Activated naive CD4-positive, alpha-beta T cell treated with anti-CD3 and anti-CD28 coated beads, Interleukin-2, amount 10 ng/mL, durations not matched to agents 7 days and 5 days (primary cell): ENCODE data around the gene SLC22A6.

ENCODE experiments used
- CTCF ChIA-PET: fragments of 350-600 bp; sonication (Branson Sonifier 250); formaldehyde crosslinking; loops from one replicate; lab custom pipeline; 2021; ENCODE audit warnings: antibody characterized with exemption; lab: Charles Lee
- DNase-seq: peaks from one replicate; pipeline ENCODE4 v3.0.0-alpha.2; 2020
- H3K27ac Mint-ChIP-seq: one replicate; pipeline ENCODE4 v1.8.0; 2021; ENCODE audit warnings: mild to moderate bottlenecking, moderate library complexity, mixed read lengths
- H3K27me3 Mint-ChIP-seq: one replicate; pipeline ENCODE4 v1.8.0; 2021; ENCODE audit warnings: mild to moderate bottlenecking, mixed read lengths
- H3K36me3 Mint-ChIP-seq: one replicate; pipeline ENCODE4 v1.8.0; 2021; ENCODE audit warnings: mixed read lengths
- H3K4me1 Mint-ChIP-seq: one replicate; pipeline ENCODE4 v1.8.0; 2021; ENCODE audit warnings: mixed read lengths
- H3K4me3 Mint-ChIP-seq: one replicate; pipeline ENCODE4 v1.8.0; 2021; ENCODE audit warnings: mild to moderate bottlenecking, moderate library complexity, mixed read lengths
- H3K9me3 Mint-ChIP-seq: one replicate; pipeline ENCODE4 v1.8.0; 2021; ENCODE audit warnings: mixed read lengths

SLC22A6 gene

DNA sequence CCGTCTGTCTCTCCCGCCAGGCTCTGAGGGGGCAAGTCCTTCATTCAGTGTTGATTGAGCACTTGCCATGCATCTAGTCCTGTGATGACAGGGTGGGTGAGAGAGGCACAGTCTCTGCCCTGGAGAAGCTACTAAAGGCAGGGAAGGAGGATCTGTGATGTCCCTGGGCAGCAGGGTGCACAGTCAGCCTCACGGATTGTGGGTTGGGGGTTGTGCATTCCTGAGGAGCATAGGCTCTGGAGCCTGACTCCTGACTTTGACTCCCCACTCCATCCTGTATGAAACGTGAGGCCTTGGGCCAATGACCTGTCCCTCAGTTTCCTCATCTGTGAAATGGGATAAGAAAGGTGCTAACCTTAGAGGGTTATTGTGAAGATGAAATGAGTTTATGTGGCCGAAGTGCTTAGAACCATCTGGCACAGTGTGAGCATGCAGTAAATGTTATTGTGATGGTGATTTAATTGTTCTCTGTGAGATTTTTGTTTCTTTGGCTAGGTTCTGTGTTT is 26.2 kb upstream of the SLC22A6 start:
- no peak overlapping the region for H3K27ac Mint-ChIP-seq
- no peaks in the 10 kb centered on the region for H3K9me3 Mint-ChIP-seq
- no peaks in the 10 kb centered on the region for H3K36me3 Mint-ChIP-seq
- DNase-seq = no peak
- H3K27me3 Mint-ChIP-seq = peaks cover 12% of the 10 kb centered on the region
- CTCF ChIA-PET = interaction anchor here (2.2 to 8.3 kb wide), 2 partner anchors 11 to 105 kb away, joined by 5 to 55 read pairs; no protein-coding TSS in a partner anchor
- H3K4me3 Mint-ChIP-seq = no peak overlapping the region
- no peaks in the 10 kb centered on the region for H3K4me1 Mint-ChIP-seq

DNA sequence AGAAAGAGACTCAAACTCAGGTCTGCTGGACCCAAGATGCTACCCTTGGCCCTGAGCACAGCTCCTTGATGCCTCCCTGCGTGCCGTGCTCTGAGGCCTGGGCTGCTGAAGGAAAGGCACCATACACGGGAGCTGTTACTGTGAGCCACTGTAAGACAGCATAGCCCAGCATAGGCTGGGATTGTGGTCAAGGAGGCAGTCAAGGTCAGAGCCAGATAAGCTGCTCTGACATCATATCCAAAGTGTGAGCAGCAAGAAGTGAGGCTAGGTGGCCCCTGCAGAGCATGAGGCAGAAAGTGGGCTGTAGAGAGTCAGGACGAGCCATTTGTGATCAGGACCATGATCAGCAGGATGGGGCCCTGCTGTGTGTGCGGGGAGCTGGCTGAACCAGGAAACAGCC is 23.2 kb upstream of the SLC22A6 start:
- no peaks in the 10 kb centered on the region for H3K36me3 Mint-ChIP-seq
- DNase-seq = no peak
- no peaks in the 10 kb centered on the region for H3K9me3 Mint-ChIP-seq
- H3K4me3 Mint-ChIP-seq = no peak overlapping the region
- no peaks in the 10 kb centered on the region for H3K4me1 Mint-ChIP-seq
- no peak overlapping the region for H3K27ac Mint-ChIP-seq
- CTCF ChIA-PET = interaction anchor here (0.7 to 8.3 kb wide), 3 partner anchors 14 to 102 kb away, joined by 3 to 55 read pairs (median 5); no protein-coding TSS in a partner anchor
- peaks cover 3% of the 10 kb centered on the region for H3K27me3 Mint-ChIP-seq

DNA sequence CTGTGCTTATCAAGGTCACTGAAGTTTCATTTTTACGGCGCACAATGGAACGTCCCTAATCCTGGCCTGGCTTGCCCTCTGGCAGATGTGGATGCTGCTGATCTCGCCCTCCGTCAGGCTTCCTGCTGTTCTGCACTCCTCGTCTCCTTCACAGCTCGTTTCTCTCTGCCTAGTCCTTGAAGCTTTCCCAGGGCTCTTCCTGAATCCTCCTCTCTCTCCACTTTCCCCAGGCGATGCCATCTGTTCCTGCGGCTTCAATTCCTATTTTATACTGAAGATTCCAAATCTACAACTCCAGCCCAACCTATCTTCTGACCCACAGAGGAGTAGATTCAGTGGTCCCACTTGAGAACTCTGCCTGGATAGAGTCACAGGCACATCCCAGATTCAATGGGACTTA is 16.7 kb upstream of the SLC22A6 start:
- CTCF ChIA-PET = no interaction called here

DNA sequence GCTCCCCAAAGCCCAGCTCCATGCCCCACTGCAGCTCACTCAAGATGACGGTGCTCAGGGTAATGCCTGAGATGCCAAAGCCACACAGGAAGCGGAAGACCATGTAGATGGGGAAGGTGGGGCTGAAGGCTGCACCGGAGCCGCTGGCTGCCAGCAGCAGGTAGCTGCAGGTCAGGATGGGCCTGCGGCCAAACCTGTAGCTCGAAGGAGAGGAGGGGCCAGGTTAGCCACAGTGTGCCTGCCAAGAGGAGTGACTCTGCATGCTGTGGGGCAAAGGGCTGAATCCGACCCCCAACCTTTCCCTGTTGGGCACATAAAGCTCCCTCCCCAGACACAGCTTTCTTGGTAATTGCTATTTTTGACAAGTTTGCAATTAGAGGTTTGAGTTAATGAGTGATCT is 14.9 kb upstream of the SLC22A6 start:
- CTCF ChIA-PET = interaction anchor here (1.0 kb wide), 1 partner anchor 24 kb away, joined by 3 read pairs; no protein-coding TSS in a partner anchor
- Mint-ChIP-seq H3K36me3 (no peaks in the 10 kb centered on the region), H3K27me3 (peaks cover 41% of the 10 kb centered on the region), H3K4me3 (no peak overlapping the region), H3K4me1 (no peaks in the 10 kb centered on the region), H3K9me3 (no peaks in the 10 kb centered on the region), H3K27ac (no peak overlapping the region)
- DNase-seq = no peak

More for the DNA sequence above, 16.7 kb upstream of the SLC22A6 start:
- H3K9me3 Mint-ChIP-seq = no peaks in the 10 kb centered on the region
- peaks cover 27% of the 10 kb centered on the region for H3K27me3 Mint-ChIP-seq
- H3K27ac Mint-ChIP-seq = no peak overlapping the region
- no peak overlapping the region for H3K4me3 Mint-ChIP-seq
- H3K36me3 Mint-ChIP-seq = no peaks in the 10 kb centered on the region
- DNase-seq = no peak
- no peaks in the 10 kb centered on the region for H3K4me1 Mint-ChIP-seq

DNA sequence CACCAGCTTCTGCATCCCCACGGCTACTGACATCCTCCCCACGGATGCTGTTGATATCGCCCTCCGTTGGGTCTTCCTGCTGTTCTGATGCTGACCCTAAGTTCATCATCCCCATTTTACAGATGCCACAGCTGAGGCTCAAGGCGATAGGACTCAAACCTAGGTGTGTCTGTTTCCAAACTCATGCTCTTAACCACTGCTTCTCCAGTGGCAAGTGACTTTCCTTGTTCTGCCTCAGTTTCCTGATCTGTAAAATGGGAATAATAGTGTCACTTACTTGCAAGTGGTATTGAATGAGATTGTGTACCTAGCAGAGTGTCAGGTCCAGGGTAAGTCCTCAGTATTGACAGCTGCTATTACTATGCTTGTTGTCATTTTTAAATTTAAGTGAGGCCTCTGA is 14.4 kb upstream of the SLC22A6 start:
- Mint-ChIP-seq H3K4me1 (no peaks in the 10 kb centered on the region), H3K27ac (no peak overlapping the region), H3K9me3 (no peaks in the 10 kb centered on the region), H3K4me3 (no peak overlapping the region), H3K27me3 (peaks cover 41% of the 10 kb centered on the region), H3K36me3 (no peaks in the 10 kb centered on the region)
- DNase-seq = no peak
- CTCF ChIA-PET = interaction anchor here (1.0 kb wide), 1 partner anchor 24 kb away, joined by 3 read pairs; no protein-coding TSS in a partner anchor

DNA sequence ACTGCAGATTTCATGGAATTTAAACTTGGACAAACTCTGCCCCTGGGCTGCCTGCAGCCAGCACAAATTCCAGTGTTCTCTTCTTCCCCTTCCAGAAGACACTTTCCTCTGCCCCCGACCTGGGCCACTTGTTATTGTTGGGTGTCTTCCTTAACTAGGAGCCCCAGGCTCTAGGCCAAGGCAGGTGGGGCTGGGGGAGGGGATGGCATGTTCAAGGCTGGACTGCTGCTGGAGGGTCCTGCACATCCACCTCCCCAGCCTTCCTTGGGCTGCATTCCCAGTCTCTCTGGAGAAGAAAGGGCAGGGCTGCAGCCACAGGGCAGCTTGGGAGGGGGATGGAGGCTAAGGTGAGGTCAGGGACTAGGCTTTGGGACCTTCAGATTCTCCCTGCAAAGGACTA is 11.5 kb upstream of the SLC22A6 start:
- DNase-seq = no peak
- H3K4me1 Mint-ChIP-seq = no peaks in the 10 kb centered on the region
- H3K4me3 Mint-ChIP-seq = no peak overlapping the region
- H3K36me3 Mint-ChIP-seq = no peaks in the 10 kb centered on the region
- H3K27ac Mint-ChIP-seq = no peak overlapping the region
- no peaks in the 10 kb centered on the region for H3K9me3 Mint-ChIP-seq
- CTCF ChIA-PET = no interaction called here
- H3K27me3 Mint-ChIP-seq = peaks cover 59% of the 10 kb centered on the region

DNA sequence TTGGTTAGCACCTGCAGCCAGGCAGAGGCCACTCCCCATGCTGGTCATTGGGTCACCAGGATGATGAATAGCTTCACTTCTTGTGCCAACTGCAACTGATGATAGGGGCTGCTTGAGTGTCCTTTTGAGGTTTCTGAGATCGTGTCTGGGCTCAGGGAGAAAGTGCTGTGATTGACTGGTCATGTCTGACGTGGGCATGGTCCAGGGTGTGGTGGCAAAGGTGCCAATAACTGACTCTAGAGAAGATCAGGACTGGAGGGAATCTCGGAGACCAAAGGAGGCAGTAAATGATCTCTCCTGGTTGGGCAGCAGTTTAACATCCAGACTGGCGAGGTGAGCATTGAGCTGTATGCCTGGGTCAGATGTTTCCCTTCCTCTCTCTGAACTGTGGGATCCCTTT is 10.0 kb upstream of the SLC22A6 start:
- H3K27ac Mint-ChIP-seq = no peak overlapping the region
- H3K4me1 Mint-ChIP-seq = no peaks in the 10 kb centered on the region
- CTCF ChIA-PET = interaction anchor here (1.1 to 1.9 kb wide), 3 partner anchors 20 to 89 kb away, joined by 3 to 6 read pairs (median 4); no protein-coding TSS in a partner anchor
- no peak for DNase-seq
- H3K27me3 Mint-ChIP-seq = peaks cover 54% of the 10 kb centered on the region
- H3K36me3 Mint-ChIP-seq = no peaks in the 10 kb centered on the region
- no peak overlapping the region for H3K4me3 Mint-ChIP-seq
- no peaks in the 10 kb centered on the region for H3K9me3 Mint-ChIP-seq

DNA sequence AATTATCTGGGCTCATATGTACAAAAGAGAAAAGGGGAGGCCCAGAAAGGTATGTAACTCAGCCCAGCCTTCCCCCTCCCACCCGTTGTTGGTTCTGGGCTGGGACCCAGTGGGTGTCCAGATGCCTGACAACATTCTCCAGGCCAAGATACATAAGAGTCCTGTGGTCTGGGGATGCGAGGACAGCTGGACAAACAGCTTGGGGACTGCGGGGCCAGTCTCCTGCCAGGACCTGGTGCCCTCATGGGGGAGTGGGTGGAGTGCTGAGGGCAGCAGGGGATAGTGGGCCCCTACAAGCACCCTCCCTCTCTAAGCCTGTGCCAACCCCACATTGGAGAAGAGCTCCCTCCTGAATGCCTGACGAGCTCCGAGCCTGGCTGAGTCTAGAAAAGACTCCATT is 3.5 kb upstream of the SLC22A6 start:
- peaks cover 40% of the 10 kb centered on the region for H3K27me3 Mint-ChIP-seq
- DNase-seq = no peak
- CTCF ChIA-PET = no interaction called here

DNA sequence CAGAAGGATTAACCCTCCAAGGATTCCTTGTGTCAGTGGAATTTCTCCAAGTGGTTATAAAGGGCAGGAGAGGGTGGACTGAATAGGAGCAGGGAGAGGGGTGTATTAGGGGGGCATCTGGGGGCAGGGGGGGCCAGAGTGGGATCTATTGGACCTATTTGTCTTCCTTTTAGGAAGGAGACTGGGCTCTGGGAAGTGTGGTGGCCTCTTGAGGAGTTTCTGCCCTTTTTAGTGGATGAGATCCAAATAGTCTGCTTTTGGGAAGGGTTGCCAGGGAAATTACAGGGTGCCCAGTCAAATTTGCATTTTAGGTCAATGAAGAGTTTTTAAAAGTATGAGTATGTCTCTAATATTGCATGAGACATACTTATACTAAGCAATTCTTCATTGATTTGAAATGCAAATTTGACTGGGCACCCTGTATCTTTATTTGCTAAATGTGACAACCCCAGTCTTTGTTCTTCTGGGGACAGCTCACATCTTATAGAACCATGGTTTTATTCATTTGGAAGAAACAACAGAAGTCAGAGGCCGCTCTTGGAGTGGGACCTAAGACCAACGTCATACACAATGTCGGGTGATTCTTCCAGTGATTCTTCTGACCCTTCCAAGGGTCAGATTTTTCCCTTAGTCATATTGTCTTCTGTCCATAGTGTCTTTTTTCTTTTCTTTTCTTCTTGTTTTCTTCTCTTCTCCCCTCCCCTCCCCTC is 429 bp upstream of the SLC22A6 start:
- no peaks in the 10 kb centered on the region for H3K9me3 Mint-ChIP-seq
- CTCF ChIA-PET = no interaction called here

More for the DNA sequence above, 3.5 kb upstream of the SLC22A6 start:
- H3K4me3 Mint-ChIP-seq = no peak overlapping the region
- H3K4me1 Mint-ChIP-seq = no peaks in the 10 kb centered on the region
- no peaks in the 10 kb centered on the region for H3K9me3 Mint-ChIP-seq
- no peak overlapping the region for H3K27ac Mint-ChIP-seq
- no peaks in the 10 kb centered on the region for H3K36me3 Mint-ChIP-seq

DNA sequence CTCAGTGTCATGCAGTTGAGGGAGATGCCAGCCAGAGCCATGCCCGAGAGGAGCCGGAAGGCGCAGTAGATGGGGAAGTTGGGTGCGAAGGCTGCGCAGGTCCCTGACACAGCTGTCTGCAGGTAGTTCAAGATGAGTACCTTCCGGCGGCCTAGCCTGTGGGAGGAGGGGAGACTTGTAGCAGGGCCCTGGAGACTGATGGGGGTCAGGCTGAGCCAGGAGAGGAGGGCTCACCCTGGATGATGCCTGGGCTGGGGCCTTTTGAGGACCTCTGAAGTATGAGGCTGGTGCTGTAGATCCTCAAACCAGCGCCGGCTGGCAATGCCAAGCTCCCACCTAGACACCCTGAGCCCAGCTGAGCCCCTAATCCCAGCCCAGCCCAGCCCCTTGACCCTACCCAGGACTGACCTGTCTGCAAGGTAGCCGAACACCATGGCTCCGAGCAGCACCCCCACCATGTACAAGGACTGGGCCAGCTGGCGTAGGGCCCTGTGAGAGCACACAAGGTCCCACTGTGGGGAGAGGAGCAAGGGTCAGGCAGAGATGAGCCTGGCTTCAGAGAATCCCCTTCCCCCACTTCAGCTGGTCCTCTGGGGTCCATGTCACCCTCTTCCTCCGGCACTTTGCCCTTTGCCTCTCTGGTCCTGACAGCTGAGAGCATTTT is 1.1 kb downstream of the SLC22A6 start:
- DNase-seq = no peak
- Mint-ChIP-seq H3K27ac (no peak overlapping the region), H3K4me1 (no peaks in the 10 kb centered on the region), H3K4me3 (no peak overlapping the region), H3K36me3 (no peaks in the 10 kb centered on the region), H3K27me3 (peaks cover 22% of the 10 kb centered on the region), H3K9me3 (no peaks in the 10 kb centered on the region)
- CTCF ChIA-PET = no interaction called here

More for the DNA sequence above, 429 bp upstream of the SLC22A6 start:
- Mint-ChIP-seq H3K4me1 (no peaks in the 10 kb centered on the region), H3K4me3 (no peak overlapping the region), H3K27ac (no peak overlapping the region), H3K27me3 (peaks cover 17% of the 10 kb centered on the region), H3K36me3 (no peaks in the 10 kb centered on the region)
- no peak for DNase-seq

DNA sequence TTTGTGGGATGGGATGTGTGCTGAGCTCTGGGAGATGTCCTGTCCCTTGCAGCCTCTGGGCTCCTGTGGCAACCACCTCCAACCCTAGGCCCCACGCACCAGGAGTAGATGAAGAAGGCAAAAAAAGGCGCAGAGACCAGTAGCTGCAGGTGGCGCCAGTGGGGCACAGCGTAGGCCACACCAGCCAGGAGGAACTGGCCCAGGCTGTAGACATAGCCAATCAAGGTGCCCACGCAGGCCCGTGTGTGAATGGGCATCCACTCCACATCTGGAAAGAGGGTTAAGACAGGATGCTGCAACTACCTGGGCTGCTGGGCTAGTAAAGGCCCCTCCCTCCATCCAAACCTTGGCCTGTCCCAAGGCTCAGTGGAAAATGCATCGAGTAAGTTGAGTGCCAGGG is 3.0 kb downstream of the SLC22A6 start:
- Mint-ChIP-seq H3K27me3 (peaks cover 17% of the 10 kb centered on the region), H3K4me1 (no peaks in the 10 kb centered on the region), H3K36me3 (no peaks in the 10 kb centered on the region), H3K4me3 (no peak overlapping the region), H3K9me3 (no peaks in the 10 kb centered on the region), H3K27ac (no peak overlapping the region)
- CTCF ChIA-PET = no interaction called here
- DNase-seq = no peak

DNA sequence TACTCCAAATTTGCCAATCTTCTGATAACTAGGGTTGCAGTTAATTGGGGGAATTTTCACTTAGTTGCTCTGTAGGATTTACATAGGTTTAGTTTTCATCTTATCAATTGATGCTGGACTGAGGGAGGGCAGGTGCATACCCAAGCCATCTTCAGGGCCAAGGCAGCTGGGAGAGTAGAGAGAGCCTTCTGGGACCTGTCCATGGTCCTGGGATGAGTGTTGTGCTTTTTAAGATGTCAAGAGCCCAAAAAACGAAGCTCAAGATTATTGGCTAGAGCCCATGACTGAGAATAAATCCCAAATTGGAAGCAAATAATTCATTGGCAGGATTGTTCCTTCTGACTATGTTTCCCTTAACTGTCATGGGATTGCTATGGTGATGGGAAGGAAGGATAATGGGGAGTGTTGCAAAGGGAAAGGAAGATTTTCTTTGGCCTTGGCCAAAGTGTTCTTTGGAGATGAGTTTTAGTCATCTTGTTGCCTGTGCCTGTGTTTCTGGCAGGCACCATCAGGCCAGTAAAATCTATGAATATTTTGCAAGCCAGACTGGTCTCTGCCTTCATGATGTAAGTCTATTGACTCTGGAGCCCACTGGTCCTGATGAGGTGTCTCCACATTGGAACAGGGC is 4.5 kb downstream of the SLC22A6 start:
- CTCF ChIA-PET = interaction anchor here (1.0 kb wide), 1 partner anchor 75 kb away, joined by 3 read pairs; no protein-coding TSS in a partner anchor
- Mint-ChIP-seq H3K27me3 (peaks cover 25% of the 10 kb centered on the region), H3K4me1 (no peaks in the 10 kb centered on the region), H3K27ac (no peak overlapping the region), H3K9me3 (no peaks in the 10 kb centered on the region), H3K36me3 (no peaks in the 10 kb centered on the region), H3K4me3 (no peak overlapping the region)
- no peak for DNase-seq

DNA sequence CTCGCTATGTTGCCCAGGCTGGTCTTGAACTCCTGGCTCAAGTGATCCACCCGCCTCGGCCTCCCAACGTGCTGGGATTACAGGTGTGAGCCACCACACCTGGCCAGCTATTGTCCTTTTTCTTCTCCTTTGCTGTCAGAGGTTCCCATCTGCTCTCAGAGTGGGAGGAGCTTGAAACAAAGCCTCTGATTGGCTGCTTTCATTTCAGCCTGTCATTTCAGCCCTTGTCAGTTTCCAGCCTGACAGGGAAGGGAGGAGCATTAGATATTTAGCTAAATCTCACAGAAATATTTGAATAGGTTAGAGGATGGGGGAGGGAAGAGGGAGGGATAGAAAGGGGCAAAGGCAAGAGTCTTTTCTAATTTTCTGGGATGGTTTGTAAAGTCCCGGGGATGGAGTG is 8.7 kb downstream of the SLC22A6 start:
- H3K36me3 Mint-ChIP-seq = no peaks in the 10 kb centered on the region
- H3K27me3 Mint-ChIP-seq = peaks cover 36% of the 10 kb centered on the region
- DNase-seq = no peak
- H3K27ac Mint-ChIP-seq = no peak overlapping the region
- CTCF ChIA-PET = interaction anchor here (1.1 to 4.0 kb wide), 3 partner anchors 45 to 69 kb away, joined by 3 to 35 read pairs (median 7); no protein-coding TSS in a partner anchor
- H3K4me3 Mint-ChIP-seq = no peak overlapping the region
- no peaks in the 10 kb centered on the region for H3K9me3 Mint-ChIP-seq
- H3K4me1 Mint-ChIP-seq = no peaks in the 10 kb centered on the region
